ENCODE data around the gene PRDX5.

PRDX5 gene

DNA sequence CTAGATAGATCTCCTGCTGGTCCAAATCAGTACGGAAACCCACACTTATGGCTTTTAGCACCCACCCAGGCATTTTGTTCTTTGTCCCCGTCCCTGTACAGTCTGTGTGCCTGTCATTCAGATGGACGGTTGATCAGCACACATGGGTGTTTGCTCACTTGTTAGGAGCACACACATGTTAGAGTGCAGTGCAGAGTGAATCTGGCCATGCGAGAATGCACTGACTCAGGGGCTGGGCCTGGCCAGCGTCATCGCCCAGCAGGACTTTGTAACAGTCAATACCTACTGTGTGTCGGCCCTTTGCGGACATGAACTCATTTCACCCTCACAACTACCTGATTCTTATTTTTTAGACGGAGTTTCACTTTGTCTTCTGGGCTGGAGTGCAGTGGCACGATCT lies 44.4 kb downstream of the PRDX5 start:
- DNase-seq (ENCODE audit: low spot score): no peak

- no peak for DNase-seq (ENCODE audit: low spot score)
Measured at GRCh38 chr11:64364435-64364834, 46.5 kb downstream of the PRDX5 start.

GRCh38 chr11:64364911-64365310 lies 47.0 kb downstream of the PRDX5 start:
- no peak for DNase-seq (ENCODE audit: low spot score)

GRCh38 chr11:64366751-64367150 lies 48.8 kb downstream of the PRDX5 start:
- no peak for DNase-seq (ENCODE audit: low spot score)

DNA sequence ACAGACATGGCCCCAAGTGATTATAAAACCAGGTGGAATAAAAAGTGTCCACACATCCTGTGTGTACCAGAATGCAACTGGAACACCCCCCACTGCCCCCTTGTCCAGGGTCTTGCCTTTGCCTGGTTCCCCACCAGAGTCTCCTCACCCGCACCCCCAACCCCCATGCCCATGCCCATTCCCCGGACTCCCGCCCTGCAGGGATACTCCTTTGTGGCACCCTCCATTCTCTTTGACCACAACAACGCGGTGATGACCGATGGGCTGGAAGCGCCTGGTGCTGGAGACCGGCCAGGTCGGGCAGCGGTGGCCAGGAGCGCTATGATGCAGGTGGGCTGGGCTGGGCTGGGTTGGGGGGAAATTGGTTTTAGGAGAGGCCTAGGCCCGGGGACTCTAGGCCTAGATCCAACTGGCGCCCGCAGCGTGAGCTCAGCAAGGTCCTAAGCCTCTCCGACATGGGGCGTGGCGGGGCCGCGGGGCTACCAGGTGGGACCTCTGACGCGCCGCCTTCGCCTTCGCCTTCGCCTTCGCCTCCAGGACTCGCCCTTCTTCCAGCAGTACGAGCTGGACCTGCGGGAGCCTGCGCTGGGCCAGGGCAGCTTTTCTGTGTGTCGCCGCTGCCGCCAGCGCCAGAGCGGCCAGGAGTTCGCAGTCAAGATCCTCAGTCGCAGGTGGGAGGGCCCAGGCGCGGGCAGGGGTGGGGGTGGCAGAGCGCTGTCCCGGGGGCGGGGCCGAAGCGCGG lies 50.2 kb downstream of the PRDX5 start:
- no peak for DNase-seq (ENCODE audit: low spot score)

GRCh38 chr11:64368673-64369074 lies 50.8 kb downstream of the PRDX5 start:
- no peak for DNase-seq (ENCODE audit: low spot score)

DNA sequence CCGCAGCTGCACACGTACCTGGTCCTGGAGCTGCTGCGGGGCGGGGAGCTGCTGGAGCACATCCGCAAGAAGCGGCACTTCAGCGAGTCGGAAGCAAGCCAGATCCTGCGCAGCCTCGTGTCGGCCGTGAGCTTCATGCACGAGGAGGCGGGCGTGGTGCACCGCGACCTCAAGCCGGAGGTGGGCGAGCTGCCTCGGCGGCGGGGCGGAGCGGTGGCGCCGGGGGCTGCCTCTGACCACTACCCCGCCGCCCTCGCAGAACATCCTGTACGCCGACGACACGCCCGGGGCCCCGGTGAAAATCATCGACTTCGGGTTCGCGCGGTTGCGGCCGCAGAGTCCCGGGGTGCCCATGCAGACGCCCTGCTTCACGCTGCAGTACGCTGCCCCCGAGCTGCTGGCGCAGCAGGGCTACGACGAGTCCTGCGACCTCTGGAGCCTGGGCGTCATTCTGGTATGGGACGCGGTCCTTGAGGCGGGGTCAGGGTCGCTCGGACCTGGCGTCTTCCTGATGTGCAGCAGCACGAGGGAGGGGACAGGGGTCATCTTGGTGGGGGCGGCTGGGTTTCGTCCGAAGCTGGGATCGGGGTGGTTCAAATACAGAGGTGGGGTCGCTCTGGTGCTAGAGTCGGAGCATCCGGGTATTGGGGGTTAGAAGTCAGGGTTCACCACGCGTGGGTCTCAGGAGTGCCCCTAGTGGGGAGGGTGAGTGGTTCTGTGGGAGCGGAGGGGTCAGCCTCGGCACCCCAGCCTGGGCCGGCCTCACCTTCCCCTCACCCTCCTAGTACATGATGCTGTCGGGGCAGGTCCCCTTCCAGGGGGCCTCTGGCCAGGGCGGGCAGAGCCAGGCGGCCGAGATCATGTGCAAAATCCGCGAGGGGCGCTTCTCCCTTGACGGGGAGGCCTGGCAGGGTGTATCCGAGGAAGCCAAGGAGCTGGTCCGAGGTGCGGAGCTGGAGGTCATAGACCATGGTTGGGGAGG lies 51.8 kb downstream of the PRDX5 start:
- no peak for DNase-seq (ENCODE audit: low spot score)

GRCh38 chr11:64371201-64371600 lies 53.3 kb downstream of the PRDX5 start:
- no peak for DNase-seq (ENCODE audit: low spot score)
